Stimulated activated CD8-positive, alpha-beta memory T cell treated with anti-CD3 and anti-CD28 coated beads, Interleukin-4, amount 100 ng/mL, for 1 hour (primary cell): ENCODE measurements around the gene LAMP2.

Source experiments
- DNase-seq, 2 donors: peaks; one replicate each; pipeline ENCODE4 v3.0.0-alpha.2; 2020; ENCODE audit warnings: low read depth in 2 of 2, low spot score in 1 of 2

Gene LAMP2

GRCh38 chrX:120457766-120458180 is 11.3 kb downstream of the LAMP2 start:
- DNase-seq, result no peak

- DNase-seq, result no peak
Measured at GRCh38 chrX:120456973-120457372, 12.1 kb downstream of the LAMP2 start.

GRCh38 chrX:120453985-120454384 is 15.1 kb downstream of the LAMP2 start:
- no peak for DNase-seq

- no peak for DNase-seq
Measured at GRCh38 chrX:120452131-120452530, 17.0 kb downstream of the LAMP2 start.

- DNase-seq, result no peak
Measured at GRCh38 chrX:120450163-120450562, 18.9 kb downstream of the LAMP2 start.

GRCh38 chrX:120446498-120446897 is 22.6 kb downstream of the LAMP2 start:
- DNase-seq, result no peak

GRCh38 chrX:120439921-120440320 is 29.2 kb downstream of the LAMP2 start:
- DNase-seq, result no peak

- no peak for DNase-seq
Measured at GRCh38 chrX:120429776-120430540, 39.1 kb downstream of the LAMP2 start.

GRCh38 chrX:120428309-120428708 is 40.8 kb downstream of the LAMP2 start:
- no peak for DNase-seq

GRCh38 chrX:120426599-120426998 is 42.5 kb downstream of the LAMP2 start:
- DNase-seq, result no peak

GRCh38 chrX:120419463-120419862 is 49.6 kb downstream of the LAMP2 start:
- no peak for DNase-seq

- DNase-seq, result no peak
Measured at GRCh38 chrX:120408168-120408567, 60.9 kb downstream of the LAMP2 start.

- DNase-seq, result no peak
Measured at GRCh38 chrX:120406638-120407037, 62.5 kb downstream of the LAMP2 start.

- no peak for DNase-seq
Measured at GRCh38 chrX:120402369-120402768, 66.7 kb downstream of the LAMP2 start.

GRCh38 chrX:120401301-120401700 is 67.8 kb downstream of the LAMP2 start:
- no peak for DNase-seq

- no peak for DNase-seq
Measured at GRCh38 chrX:120380699-120381098, 88.4 kb downstream of the LAMP2 start.

- DNase-seq, result no peak
Measured at GRCh38 chrX:120379937-120380681, 89.0 kb downstream of the LAMP2 start.

- DNase-seq, result no peak
Measured at GRCh38 chrX:120378570-120378969, 90.5 kb downstream of the LAMP2 start.
